UCSD-AML1 (cell line): ENCODE measurements around the gene PGM2L1.
"Not testable (repeated sequence)": the region's sequence is repeated elsewhere in the genome, so short reads cannot be mapped to it uniquely, and the experiment has no call there.

Source experiments
- DNase-seq: peaks from one replicate; lab custom pipeline; 2025; ENCODE audit not compliant: unreplicated experiment; lab: John Stamatoyannopoulos, UW

The PGM2L1 gene

DNA sequence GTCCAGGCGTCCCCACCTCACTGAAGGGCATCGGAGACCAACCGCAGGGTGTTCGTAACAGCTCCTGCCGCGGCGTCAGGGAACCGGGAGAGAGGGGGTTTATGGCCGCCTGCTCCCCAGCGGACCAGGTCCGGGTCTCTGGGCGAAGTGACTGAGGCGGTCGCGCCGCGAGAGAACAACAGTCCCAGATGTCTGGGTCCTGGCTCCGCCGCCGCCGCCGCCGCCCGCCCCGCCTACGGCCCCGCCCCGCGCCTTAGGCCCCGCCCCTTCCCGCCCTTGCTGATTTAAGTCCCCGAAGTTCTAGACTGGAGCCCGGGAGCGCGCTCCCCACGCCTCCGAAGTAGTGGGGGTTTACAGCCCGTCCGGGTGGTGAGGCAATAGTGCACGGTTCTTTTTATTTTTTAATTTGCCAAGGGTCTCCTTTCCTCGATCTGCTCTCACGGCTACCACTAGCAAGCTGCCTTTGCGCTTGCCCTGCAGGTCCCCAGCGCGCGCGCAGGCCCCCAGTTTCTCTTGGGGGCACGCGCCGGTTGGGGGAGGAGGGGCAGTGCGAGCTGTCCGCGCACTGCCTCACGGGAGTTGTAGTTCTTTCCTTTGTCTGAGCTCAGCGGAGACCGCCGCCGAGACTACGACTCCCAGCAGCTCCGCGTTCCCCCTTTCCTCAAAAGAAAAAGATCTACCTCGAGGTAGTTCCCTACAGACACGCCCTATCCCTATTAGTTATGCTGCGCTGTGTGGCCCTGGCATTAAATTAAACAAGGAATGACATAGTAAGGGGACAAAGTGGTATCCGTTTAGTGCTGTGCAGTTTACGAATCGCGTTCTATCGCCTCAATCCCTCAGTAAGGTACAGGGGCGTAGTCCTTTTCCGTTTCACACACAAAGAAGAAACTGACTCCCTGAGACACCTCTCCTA lies at the start of gene PGM2L1:
Gene PGM2L1 (minus strand): TSS at position 190 of the 916 bp plus-strand sequence. CDS start 272 bp downstream, outside the sequence.
- DNase-seq: peak; percentile 96

DNA sequence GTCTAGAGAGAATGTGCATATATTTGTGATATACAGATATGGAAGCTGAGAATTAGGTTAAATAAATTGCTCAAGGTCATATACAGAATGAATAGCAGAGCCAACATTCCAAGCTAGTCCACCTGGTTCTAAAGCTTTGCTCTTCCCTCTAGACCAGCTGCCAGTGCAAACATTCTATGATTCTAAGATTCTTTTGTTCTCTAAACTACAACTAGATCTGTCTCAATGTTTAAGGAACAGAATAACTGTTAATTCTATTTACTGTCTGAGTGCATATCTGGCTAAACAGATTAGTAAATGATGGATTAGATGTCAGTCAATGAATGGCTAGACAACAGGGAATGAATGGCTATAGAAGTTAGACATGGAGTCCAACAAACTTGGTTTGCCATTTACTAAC lies 49.5 kb upstream of the PGM2L1 start:
- DNase-seq: no peak

DNA sequence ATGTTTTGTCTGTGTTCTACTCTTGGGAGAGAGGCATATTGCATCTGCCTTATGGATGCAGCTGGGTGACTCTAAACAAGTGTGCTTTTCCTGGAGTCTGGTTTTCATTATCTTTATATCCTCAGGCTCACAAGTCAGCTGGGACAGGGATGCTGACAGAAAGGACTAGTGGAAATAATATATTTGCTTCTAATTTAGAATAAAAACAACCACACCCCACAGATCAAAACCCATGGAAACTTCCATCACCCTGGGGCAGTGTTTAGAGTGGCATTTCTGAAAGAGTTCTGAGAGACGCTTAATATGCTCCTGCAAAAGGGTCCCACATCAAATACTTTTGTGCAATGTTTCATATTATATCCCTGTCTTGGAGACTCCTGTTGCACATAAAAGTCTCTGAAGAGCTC lies 48.3 kb upstream of the PGM2L1 start:
- no peak for DNase-seq

DNA sequence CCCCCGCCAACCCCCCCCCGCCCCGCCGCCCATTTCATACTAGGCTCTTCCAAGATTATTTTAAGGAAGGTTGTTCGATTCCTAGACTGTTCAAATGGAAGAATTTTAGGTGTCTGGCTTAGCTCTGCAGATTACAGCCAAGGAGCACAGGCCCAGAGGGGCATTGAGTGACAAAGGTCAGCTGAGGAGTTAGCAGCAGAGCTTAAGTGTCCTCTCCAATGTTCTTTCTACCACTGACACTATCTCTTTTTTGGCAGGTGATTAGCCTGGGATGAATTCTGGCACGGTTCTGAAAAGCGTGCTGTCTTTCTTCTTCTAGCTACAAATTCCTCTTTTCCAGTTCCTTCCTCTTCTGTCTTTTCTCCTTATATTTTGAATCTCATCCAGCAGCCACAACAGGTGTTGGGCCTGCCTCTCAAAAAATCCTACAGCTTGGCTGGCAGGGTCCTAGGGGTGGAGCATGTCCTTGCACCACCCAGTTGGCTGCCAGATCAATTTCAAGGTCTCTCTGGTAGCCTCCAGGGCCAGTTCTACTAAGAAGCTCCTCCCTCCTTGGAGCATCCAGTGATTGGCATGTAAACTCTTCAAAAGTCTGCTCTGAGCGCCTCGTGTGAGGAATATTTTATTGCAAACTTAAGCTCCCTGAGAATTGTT lies 46.1 kb upstream of the PGM2L1 start:
- no peak for DNase-seq

DNA sequence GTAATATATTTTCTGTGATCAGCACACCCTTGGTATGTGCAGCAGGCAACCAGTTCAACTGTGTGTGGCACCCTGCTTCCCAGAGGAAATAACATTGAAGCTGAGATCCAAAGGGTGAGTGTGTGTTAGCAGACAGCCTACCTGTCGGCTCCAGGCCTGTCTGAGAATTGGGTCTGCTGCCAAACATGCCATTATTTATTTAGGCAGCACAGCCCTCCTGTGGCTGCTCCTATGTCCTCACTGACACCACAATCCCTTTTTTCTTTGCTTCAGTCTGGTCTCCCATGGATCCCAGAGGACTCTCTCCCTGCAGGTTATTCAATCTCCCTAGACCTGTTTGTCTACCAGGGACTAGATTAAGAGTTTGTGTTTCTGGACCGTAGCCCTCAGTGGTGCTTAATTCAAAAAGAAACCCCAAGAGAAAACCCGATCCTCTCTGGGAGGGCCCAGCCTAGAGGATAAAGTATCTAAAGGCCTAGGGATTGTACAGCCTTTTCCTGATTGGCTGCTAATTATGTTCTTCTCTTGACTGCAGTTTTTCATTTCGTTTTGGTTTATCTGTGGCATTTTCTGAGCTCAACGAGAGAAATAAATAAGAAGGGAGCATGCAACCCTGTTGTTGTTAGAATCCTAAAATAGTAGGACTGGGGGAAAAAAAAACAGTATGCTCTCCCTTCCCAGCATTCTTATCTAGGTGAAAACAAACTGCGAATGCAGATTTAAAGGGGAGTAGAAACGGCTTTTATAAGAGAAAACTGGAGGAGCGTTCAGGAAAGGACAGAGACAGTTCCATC lies 45.0 kb upstream of the PGM2L1 start:
- no peak for DNase-seq

DNA sequence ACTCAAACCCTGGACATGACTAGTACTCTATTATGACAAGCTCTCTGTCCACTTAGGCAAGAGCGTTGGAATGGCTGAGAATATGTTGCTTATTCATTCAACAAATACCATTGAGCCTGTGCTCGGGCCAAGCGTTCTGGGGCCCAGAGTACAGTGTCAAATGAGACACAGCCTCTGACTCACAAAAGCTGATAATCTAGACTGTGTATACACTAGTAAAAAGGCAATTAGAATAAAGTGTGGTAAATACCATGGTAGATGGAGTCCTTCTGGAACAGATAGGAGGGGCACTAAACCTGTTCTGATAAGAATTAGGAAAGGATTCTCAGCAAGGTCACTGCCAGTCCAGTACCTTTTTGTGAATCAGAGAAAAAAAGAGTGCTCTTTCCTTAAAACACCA lies 44.4 kb upstream of the PGM2L1 start:
- no peak for DNase-seq

DNA sequence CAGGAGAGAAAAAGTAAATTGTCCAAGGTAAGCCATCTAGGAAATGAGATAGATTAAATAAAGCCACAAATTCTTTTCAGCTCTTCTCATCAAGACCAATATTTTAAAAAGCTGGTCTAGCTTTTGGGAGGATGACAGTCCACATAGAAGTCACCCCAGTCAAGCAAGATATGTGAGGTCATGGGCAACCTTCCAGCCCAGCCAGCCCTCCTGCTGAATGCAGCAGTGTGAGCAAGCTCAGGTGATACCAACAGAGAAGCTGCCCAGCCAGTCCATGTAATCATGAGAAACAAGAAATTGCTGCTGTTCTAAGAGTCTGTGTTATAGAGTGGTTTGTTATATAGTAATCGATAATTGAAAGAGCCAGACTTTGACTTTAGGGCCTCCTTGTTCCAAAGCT lies 40.4 kb upstream of the PGM2L1 start:
- DNase-seq: no peak

DNA sequence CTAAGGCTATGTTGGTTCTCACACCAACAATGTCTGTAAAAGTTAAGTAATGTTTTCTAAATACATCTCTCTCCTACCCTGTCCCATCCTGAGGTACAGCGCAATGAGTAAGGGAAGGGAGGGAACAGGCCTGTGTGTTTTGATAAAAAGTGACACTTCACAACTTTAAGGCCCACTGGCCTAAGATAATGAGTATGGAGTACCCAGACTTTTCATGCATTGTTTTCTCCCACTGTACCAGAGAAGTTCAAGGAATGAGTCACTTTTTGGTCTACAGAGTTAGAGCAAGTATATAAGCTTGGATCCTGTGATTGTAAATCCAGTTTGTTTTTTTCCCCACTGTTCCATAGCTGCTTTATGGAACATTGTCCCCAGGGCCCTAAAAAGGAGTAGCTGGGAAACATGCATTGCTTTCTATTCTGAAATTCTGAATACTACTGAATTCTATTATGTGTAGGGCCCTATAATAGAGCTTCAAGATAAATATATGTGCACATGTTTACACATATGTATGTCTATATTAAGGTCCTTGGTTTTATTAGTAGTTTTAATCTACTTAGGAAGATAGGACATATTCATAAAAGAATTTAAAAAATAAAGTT lies 39.3 kb upstream of the PGM2L1 start:
- DNase-seq: no peak

DNA sequence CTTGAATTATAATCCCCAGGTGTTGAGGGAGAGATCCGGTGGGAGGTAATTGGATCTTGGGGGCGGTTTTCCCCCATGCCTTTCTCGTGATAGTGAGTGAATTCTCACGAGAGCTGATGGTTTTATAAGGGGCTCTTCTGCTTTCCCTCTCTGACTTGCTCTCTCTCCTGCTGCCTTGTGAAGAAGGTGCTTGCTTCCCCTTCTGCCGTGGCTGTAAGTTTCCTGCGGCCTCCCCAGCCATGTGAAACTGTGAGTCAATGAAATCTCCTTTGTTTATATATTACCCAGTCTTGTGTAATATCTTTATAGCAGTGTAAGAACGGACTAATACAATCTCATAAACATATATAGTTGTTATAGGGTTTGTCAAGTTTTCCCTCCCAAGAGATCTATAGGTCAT lies 36.3 kb upstream of the PGM2L1 start:
- no peak for DNase-seq

DNA sequence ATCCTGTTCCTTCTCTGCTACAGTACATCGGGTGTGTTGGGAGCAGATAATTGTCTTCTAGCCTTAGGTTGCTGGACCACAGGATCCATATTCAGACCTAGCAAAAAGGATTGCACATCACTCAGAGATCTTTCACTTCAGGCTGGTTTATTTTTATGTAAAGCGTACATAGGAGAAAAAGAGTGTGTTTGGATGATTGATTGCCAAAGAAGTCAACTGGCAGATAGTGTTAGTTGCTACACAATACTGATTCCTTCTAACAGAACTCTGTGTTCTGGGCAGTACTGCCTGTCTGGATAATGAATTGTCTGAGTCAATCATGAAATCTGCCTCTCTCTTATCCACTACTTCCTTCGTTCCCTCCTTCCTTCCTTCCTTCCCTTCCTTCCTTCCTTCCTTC lies 31.0 kb upstream of the PGM2L1 start:
- DNase-seq: no peak

DNA sequence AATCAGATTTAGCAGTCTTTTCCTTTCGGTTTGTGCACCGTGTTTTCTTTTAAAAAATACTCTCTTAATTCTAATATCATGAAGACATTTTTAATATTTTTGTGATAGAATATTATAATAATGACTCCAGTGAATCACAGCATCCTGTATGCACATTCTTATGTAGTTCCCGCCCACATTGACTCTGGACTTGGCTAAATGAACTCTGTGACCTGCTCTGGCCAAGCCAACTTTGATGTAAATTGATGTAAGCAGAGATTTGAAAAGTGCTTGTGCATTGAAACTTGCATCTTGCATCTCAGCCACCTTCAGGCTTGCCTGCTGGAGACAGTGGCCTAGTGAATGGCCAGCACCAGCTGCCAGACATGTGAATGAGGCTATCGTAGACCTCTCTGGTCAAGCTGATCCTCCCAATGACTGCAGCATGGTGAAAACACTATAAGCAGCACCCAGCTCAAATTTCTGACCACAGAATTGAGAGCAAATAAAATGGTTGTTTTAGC lies 29.2 kb upstream of the PGM2L1 start:
- no peak for DNase-seq

DNA sequence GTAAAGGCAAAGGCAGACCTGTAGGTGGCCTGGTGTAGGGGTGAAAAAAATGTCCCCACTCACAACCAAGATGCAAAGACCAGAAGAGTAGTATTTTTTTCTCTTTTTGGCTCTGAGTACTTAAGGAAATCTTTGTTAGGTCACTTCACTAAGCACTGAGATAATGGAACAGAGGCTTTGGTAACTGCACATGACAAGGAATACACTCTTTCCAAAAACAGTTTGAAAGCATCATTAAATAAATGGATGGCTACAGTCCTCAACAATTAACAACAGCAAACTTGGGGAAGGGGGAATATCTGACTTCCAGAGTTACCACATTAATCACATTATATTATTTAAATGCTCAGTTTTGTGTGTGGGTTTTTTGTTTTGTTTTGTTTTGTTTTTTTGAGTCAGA lies 26.9 kb upstream of the PGM2L1 start:
- no peak for DNase-seq

DNA sequence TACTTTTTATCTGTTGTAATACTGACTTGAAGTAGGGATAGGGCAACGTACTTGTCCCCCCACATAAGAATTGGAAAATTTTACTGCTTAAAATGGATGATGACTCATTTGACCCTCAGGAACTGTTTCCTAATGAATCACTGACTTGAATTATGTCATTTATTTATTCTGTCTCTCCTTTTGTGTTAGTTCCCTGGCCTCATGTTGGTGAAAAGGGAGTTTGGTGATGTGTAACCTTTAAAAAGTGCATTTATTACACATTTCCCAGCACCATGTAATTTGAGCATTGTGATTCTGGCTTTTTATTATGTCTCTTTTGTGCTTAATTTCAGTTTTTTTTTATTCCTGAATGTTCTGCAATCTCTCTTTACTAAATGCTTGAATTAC lies 20.3 kb upstream of the PGM2L1 start:
- DNase-seq: no peak

DNA sequence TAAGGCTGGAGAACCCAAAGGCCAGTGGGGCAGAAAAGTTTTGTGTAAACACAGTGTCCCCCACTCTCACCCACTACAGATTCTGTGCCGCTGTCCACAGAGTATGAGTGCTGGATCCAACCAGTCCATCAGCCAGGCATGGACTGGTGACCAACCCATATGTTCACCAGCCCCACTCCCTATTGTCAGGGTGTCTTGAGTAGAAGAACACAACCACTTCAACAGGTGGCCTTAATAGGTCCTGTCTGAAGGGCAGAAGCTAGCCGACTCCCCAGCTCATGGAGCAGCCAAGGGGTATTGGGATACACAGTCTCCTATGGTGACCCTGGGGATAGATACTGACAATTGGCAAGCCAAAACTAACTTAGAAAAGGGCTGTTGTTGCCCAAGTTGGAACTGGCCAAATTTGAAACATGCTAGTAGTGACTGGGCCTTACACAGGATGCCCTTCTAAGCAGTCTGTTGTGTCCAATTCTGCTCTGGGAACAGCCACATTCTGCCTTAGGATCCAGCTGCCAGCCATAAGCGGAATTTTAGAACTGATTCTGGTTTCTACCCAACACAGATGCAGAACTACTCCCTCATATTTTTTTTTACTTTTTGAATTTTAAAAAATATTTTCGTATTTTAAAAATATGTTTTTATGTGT lies 19.8 kb upstream of the PGM2L1 start:
- no peak for DNase-seq

DNA sequence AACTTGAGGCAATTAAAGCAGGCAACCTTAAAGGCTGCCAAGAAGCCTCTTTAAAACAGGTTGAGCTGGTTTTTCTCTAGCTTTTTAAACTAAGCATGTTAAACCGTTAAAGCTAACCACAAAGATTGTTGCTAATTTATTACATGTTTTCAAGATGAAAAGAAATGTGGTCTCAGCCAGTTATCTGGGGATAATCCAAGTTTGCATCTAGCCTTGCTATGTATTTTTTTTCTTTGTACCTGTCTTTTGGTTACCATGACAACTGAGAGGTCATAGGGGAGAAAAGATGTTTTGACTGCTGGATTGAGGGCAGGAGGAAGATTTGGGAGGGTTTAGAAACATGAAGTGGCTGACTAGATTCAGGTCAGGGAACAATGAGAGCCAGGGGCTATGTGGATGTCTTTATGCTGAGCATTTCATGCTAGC lies 19.2 kb upstream of the PGM2L1 start:
- no peak for DNase-seq

DNA sequence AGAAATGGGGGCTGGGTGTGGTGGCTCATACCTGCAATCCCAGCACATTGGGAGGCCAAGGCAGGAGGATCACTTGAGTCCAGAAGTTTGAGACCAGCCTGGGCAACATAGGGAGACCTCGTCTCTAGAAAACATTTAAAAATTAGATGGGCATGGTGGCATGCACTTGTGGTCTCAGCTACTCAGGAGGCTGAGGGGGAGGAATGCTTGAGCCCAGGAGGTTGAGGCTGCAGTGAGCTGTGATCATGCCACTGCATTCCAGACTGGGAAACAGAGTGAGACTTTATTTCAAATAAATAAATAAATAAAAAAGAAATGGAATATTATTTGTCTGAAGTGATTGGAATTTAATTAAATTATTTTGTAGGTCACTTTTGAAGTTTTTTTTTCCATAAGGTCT lies 18.7 kb upstream of the PGM2L1 start:
- not testable (repeated sequence) for DNase-seq

DNA sequence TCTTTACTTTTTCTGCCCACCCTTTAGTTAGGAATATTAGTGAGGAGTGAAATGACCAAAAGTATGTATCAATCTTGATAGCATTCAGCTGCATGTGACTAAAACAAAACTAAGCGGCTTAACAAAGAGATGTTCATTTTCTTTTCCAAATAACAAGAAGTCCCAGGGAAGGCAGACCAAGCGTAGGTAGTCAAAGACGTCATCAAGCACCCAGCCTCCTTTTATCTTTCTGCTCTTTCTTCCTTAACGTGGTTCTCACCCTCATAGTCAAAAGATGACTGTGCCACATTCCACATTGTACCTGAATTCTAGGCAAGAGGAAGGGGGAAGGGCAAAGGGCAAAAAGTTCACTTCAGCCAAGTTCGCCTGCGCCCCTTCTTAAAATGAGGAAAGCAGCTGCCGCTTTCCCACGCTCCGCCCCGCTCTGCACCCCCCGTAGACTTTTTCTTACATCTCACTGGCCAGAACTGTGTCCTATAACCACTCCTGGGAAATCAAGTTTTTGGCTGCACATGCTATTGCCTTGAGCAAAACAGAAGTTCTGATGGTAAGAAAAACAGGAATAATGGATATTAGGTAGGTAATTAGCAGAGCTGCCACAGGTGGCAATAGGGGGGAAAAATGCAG lies 14.6 kb upstream of the PGM2L1 start:
- no peak for DNase-seq

DNA sequence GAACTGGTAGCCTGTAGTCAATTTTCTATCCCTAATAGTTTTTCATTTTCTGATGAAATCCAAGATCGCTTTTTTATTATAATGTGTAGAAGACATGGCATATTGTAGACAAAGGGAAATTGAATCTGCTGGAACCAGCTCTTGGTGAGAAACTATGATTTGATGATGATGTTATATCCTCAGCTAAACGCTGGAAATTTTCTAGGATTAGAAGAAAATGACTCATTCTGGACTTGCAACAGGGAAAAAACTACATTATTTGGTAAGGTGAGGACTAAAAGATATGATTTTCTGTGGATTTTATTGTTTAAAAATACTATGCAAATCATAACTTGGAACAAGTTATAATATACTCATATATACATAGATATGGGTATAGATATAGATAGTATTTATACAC lies 14.1 kb upstream of the PGM2L1 start:
- DNase-seq: no peak

DNA sequence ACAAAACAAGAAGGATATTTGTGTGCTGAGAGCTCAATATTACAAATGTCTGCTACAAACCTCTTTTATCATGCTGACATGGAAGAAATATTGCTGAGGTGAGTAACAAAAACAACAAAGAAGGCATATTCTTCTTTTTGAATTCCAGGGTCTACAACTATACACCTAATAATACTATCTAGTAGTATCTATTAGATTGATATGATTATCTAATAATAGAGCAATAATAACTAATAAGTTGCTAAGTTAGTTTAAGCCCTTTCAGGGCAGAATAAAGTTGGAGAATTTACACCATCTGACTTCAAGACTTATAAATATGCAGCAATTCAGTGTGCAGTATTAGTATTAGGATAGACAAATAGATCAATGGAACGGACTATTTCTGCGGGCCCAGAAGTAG lies 11.4 kb upstream of the PGM2L1 start:
- DNase-seq: no peak
